Esophagus (tissue), 2 donors: ENCODE data around the gene APH1A. TPM values are rescaled to one million over a fixed set of nuclear protein-coding genes. Genes with fewer than 3 reads are reported as not detected.
"Not testable (repeated sequence)": the region's sequence is repeated elsewhere in the genome, so short reads cannot be mapped to it uniquely, and the experiment has no call there.

ENCODE experiments used
- H3K27ac ChIP-seq, 2 donors: one replicate each; pipeline ENCODE4 v1.5.1; 2013; ENCODE audit warnings: low read depth in 2 of 2, mild to moderate bottlenecking in 2 of 2, inconsistent platforms in 1 of 2, low read length in 1 of 2, moderate library complexity in 1 of 2
- H3K27me3 ChIP-seq, 2 donors: one replicate each; pipeline ENCODE4 v1.6.1; 2013; ENCODE audit warnings: low read length in 2 of 2, control low read depth in 1 of 2, mild to moderate bottlenecking in 1 of 2; ENCODE audit not compliant: insufficient read depth in 2 of 2, control insufficient read depth in 1 of 2
- H3K36me3 ChIP-seq, 2 donors: one replicate each; pipeline ENCODE4 v1.6.1; 2013; ENCODE audit warnings: low read length in 1 of 2; ENCODE audit not compliant: control insufficient read depth in 2 of 2, insufficient read depth in 2 of 2
- H3K4me1 ChIP-seq, 2 donors: one replicate each; pipeline ENCODE4 v1.6.1; 2013; ENCODE audit warnings: low read length in 1 of 2; ENCODE audit not compliant: control insufficient read depth in 2 of 2, insufficient read depth in 2 of 2
- H3K4me3 ChIP-seq, 2 donors: one replicate each; pipeline ENCODE4 v1.5.1; 2013; ENCODE audit warnings: low read length in 2 of 2, mild to moderate bottlenecking in 2 of 2, low read depth in 1 of 2, moderate library complexity in 1 of 2
- H3K9me3 ChIP-seq, 2 donors: one replicate each; pipeline ENCODE4 v1.6.1; 2013; ENCODE audit warnings: mild to moderate bottlenecking in 2 of 2, low read depth in 1 of 2, low read length in 1 of 2, moderate library complexity in 1 of 2; ENCODE audit not compliant: control insufficient read depth in 2 of 2, insufficient read depth in 1 of 2
- WGBS, 2 donors: extraction: QIAGEN DNeasy Blood & Tissue Kit; methylation state at CpG; one replicate each; pipeline ENCODE4 v1.1.7; 2013; 5-methylcytosine and 5-hydroxymethylcytosine counted together
- polyA plus RNA-seq, 2 donors: library from polyadenylated mRNA; stranded (reverse); fragments of 200-250 nt; gene quantifications; one replicate each; pipeline ENCODE4 v1.2.3, GENCODE V29; 2013
- donor health status: healthy with polysubstance abuse.
- donor health status: Bipolar disorder and iron deficiency.

APH1A gene
- polyA plus RNA-seq, 2 donors, result 94.3 to 116 TPM

DNA sequence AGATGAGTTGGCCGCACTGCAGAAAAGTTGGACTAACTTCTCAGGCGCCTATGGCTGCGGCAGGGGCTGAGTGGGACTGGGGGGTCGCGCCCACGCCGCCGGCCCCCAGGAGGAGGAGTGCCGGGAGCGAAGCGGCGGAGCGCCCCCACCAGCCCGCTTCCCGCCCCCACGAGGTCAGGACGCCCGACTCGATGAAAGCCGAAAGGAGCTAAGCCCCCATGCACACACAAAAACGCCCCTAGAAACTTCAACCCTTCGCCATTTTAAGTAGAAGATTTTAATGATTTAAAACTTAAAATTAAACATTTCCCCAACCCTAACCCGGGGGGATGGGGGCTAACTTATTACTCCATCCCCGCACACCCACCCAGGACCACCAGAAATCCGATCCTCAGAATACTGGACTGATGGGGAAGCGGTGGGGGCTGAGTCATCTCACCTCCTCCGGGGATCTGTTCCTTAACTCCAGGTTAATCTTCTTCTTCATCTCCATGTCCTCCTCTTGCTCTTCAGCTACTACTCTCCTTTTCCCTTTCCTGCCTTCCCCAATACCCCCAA, 33.4 kb downstream of the APH1A start:
- 1% methylated on average over 24 to 27 of the region's 27 CpGs for WGBS, 2 donors

DNA sequence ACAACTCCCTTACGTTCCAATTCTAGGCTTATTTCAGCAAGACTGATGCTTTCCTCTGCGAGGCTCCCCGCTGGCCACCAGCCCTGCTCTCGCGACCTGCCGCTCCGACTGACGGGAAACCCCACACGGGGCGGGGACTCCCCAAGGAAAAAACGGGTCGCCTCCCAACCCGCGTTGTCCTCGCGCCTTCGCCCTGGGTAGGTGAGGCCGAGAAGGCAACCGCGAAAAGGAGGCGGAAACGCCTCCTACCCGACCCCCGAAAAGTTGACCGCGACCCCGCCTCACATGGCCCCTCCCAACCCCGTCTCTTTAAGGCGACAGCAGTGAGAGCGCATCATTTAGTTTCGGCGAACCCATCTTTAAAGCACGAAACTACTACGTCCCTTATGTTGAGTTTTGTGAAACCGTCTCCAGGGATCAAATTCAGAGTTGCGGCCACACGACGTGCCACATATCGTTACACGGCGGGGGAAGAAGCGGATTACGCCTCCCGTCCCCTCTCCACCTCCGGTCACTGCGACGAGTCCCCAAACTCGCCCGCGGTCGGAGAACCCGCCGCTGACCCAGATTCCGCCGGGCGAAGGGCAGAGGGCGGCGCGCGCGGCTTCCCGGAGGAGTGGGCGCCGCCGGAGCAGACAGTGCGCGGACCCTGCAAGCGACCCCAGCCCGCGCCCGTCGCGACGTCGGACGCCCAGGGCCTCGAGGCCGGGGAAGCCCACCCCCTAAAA, 34.1 kb downstream of the APH1A start:
- no peaks in the 10 kb centered on the region for H3K9me3 ChIP-seq
- WGBS, 2 donors, result 0% methylated on average over 69 to 78 of the region's 78 CpGs

More for the DNA sequence above, 33.4 kb downstream of the APH1A start:
- H3K36me3 ChIP-seq, result no peaks in the 10 kb centered on the region
- no peaks in the 10 kb centered on the region for H3K4me1 ChIP-seq
- H3K9me3 ChIP-seq, result no peaks in the 10 kb centered on the region
- peak overlapping the region; percentile 85 to 89 for H3K4me3 ChIP-seq
- H3K27me3 ChIP-seq, result no peaks in the 10 kb centered on the region
- H3K27ac ChIP-seq, result peak overlapping the region; percentile 98

DNA sequence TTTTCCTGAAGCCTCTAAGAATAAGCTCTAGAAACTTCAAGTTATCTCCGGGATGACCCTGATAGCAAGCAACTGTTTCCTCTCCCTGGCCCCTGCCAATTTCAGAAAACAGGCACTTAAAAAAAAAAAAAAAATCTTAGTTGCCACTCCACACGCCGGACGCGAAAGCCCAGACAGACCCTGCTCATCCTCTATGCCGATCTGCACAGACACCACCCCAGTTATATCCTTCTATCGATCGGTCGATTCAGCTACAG, 34.6 kb downstream of the APH1A start:
- Histone ChIP-seq H3K4me1 (no peaks in the 10 kb centered on the region), H3K4me3 (peak overlapping the region; percentile 85 to 89), H3K27me3 (no peaks in the 10 kb centered on the region), H3K9me3 (no peaks in the 10 kb centered on the region), H3K36me3 (no peaks in the 10 kb centered on the region), H3K27ac (peak overlapping the region; percentile 98)
- 0% methylated on average over 9 of the region's 9 CpGs for WGBS, 2 donors

More for the DNA sequence above, 34.1 kb downstream of the APH1A start:
- Histone ChIP-seq H3K4me1 (no peaks in the 10 kb centered on the region), H3K36me3 (no peaks in the 10 kb centered on the region), H3K27me3 (no peaks in the 10 kb centered on the region), H3K4me3 (peak overlapping the region; percentile 85 to 89), H3K27ac (peak overlapping the region; percentile 98)

DNA sequence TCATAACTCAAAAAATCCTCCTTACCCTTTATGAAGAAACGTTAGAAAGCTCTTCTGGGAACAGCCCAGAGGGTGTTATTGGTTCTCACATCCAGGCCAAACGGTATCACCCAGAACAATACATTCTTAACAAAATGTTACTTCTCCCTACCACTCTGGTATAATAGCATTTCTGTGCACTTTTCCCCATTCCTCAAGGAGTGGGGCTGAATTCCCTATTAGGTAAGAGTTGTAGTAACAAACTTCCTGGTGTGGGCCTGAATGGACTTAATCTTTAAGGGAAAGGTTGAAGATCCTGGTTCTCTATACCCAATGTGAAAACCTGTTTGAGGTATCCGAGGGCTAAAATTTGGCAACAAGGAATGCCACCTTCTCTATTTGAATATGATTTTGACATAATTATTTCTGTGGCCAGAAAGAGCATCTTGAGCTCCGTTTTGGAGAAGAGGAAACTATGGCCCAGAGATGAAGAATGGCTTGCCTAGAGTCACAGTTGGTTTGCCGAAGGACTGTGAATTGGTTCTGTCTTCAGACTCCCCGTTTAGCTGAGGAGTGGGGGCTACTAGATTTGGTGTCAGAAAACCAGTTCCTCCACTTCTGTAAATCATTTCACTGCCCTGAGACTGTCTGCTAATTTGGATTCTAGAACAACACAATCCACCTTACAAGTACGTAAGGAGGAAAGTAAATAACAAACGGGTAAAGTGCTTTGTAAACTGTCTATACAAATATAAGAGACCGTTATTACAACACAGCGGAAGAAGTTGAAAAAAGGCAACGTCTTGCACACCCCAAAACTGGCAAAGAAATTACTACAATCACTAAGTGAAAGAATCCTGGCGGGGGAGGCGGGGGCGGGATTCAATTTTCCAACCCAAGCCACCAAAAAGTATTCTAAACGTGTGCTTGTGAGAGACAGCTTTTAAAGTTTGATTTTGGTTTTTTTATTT, 35.2 kb downstream of the APH1A start:
- 10 to 11% methylated on average over 15 of the region's 15 CpGs for WGBS, 2 donors

DNA sequence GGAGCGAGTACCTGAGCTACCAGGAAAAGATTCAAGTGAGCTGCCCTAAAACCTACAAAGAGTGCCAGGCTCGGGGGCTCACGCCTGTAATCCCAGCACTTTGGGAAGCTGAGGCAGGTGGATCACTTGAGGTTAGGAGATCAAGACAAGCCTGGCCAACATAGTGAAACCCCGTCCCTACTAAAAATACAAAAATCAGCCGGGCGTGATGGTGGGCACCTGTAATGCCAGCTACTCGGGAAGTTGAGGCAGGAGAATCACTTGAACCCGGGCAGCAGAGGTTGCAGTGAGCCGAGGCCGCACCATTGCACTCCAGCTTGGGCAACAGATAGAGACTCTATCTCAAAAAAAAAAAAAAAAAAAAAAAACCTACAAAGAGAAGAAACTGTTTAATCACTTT, 35.9 kb downstream of the APH1A start:
- H3K4me3 ChIP-seq, H3K4me1 ChIP-seq, H3K27ac ChIP-seq, H3K27me3 ChIP-seq, H3K9me3 ChIP-seq, H3K36me3 ChIP-seq: not testable (repeated sequence)
- WGBS, 2 donors, result 90% methylated on average over 10 of the region's 10 CpGs

More for the DNA sequence above, 35.2 kb downstream of the APH1A start:
- peak overlapping the region; percentile 98 for H3K27ac ChIP-seq
- H3K27me3 ChIP-seq, result no peaks in the 10 kb centered on the region
- H3K4me1 ChIP-seq, result no peaks in the 10 kb centered on the region
- peak overlapping the region in 1 of 2 donors; percentile 89 for H3K4me3 ChIP-seq
- H3K9me3 ChIP-seq, result no peaks in the 10 kb centered on the region
- H3K36me3 ChIP-seq, result no peaks in the 10 kb centered on the region

DNA sequence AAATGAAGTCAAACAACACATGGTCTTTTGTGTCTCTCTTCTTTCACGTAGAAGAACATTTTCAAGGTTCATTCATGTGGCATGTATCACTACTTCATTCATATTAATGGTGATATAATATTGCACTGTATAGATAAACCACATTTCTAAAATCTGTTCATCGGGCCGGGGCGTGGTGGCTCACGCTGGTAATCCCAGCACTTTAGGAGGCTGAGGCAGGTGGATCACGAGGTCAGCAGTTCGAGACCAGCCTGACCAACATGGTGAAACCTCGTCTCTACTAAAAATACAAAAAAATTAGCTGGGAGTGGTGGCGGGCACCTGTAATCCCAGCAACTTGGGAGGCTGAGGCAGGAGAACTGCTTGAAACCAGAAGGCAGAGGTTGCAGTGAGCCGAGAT, 40.6 kb downstream of the APH1A start:
- not testable (repeated sequence) for H3K9me3 ChIP-seq, H3K27ac ChIP-seq, H3K4me1 ChIP-seq, H3K27me3 ChIP-seq, H3K36me3 ChIP-seq, H3K4me3 ChIP-seq
- 96 to 98% methylated on average over 10 of the region's 10 CpGs for WGBS, 2 donors

DNA sequence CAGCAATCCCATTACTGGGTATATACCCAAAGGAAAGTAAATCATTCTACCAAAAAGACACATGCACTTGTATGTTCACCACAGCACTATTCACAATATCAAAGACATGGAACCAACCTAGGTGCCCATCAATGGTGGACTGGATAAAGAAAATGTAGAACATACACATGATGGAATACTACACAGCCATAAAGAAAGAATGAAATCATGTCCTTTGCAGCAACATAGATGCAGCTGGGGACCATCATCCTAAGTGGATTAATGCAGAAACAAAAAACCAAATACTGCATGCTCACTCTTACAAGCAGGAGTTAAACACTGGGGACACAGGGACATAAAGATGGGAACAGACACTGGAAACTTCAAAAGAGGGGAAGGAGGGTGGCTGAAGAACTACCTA, 41.6 kb downstream of the APH1A start:
- no peaks in the 10 kb centered on the region for H3K9me3 ChIP-seq
- H3K36me3 ChIP-seq, result no peaks in the 10 kb centered on the region
- H3K4me3 ChIP-seq, result no peak overlapping the region
- H3K27me3 ChIP-seq, result no peaks in the 10 kb centered on the region
- no peaks in the 10 kb centered on the region for H3K4me1 ChIP-seq
- no peak overlapping the region for H3K27ac ChIP-seq

DNA sequence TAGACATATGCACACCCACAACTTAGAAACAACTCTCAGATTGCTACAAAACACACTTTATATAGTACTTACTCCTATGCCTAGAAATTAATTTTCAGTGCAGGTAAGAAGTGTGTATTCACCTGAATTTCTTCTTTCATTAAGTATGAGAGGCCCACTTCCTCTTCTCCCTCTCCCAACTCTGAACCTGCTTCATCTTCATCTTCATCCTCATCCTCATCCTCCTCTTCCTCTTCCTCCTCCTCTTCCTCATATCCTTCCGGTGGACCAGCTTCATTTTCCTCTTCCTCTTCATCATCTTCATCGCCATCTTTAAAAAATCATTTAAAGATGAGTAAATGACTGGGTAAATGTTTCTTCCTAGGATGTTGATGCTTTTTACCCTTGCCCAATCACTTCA, 42.3 kb downstream of the APH1A start:
- Histone ChIP-seq H3K27me3 (no peaks in the 10 kb centered on the region), H3K4me1 (no peaks in the 10 kb centered on the region), H3K4me3 (no peak overlapping the region), H3K27ac (no peak overlapping the region), H3K9me3 (no peaks in the 10 kb centered on the region), H3K36me3 (no peaks in the 10 kb centered on the region)
- 92 to 93% methylated on average over 2 of the region's 2 CpGs for WGBS, 2 donors

DNA sequence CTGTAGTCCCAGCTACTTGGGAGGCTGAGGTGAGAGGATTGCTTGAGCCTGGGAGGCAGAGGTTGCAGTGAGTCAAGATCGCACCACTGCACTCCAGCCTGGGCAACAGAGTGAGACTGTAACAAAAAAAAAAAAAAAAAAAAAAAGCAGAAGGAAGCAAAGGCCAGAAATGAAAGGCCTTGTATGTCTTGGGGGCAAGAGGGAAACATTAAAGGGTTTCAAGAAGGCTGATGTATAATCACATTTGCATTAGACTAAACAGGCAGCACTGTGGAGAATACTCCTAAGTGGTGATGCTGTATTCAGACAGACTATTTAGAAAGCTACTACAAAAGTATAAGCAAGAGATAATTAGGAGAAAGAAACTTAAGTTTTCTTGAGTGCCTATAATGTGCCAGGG, 43.3 kb downstream of the APH1A start:
- 100% methylated on average over 1 of the region's 1 CpG for WGBS, 2 donors

More for the DNA sequence above, 43.3 kb downstream of the APH1A start:
- H3K36me3 ChIP-seq, result no peaks in the 10 kb centered on the region
- no peaks in the 10 kb centered on the region for H3K4me1 ChIP-seq
- no peak overlapping the region for H3K27ac ChIP-seq
- H3K9me3 ChIP-seq, result no peaks in the 10 kb centered on the region
- no peaks in the 10 kb centered on the region for H3K27me3 ChIP-seq
- H3K4me3 ChIP-seq, result no peak overlapping the region
